Measurements from ENCODE around the gene DCHS2.
A peak's percentile ranks its signal among the peaks of the same experiment; 100 is the strongest.

Gene DCHS2

GRCh38 chr4:154414796-154415195 is 76.8 kb downstream of the DCHS2 start:
- no peaks in the 10 kb centered on the region for H3K27me3 ChIP-seq
- DNase-seq = no peak
- H3K27ac ChIP-seq = no peak overlapping the region
- H3K36me3 ChIP-seq = no peaks in the 10 kb centered on the region
- H3K9me3 ChIP-seq = no peaks in the 10 kb centered on the region
- H3K4me3 ChIP-seq = no peak overlapping the region
- H3K4me1 ChIP-seq = peaks cover 0 to 7% (median 4%) of the 10 kb centered on the region in 4 donors
- intact Hi-C loops (cut with DNase I; ENCODE audit: low total_unique reads) = no loop called here
- TF ChIP-seq, protein P1, sequence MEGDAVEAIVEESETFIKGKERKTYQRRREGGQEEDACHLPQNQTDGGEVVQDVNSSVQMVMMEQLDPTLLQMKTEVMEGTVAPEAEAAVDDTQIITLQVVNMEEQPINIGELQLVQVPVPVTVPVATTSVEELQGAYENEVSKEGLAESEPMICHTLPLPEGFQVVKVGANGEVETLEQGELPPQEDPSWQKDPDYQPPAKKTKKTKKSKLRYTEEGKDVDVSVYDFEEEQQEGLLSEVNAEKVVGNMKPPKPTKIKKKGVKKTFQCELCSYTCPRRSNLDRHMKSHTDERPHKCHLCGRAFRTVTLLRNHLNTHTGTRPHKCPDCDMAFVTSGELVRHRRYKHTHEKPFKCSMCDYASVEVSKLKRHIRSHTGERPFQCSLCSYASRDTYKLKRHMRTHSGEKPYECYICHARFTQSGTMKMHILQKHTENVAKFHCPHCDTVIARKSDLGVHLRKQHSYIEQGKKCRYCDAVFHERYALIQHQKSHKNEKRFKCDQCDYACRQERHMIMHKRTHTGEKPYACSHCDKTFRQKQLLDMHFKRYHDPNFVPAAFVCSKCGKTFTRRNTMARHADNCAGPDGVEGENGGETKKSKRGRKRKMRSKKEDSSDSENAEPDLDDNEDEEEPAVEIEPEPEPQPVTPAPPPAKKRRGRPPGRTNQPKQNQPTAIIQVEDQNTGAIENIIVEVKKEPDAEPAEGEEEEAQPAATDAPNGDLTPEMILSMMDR (IDR thresholded peaks at IDR 0.05) = no peak

GRCh38 chr4:154414371-154414770 is 77.2 kb downstream of the DCHS2 start:
- Histone ChIP-seq H3K27me3 (no peaks in the 10 kb centered on the region), H3K36me3 (no peaks in the 10 kb centered on the region), H3K4me1 (peaks cover 0 to 7% (median 4%) of the 10 kb centered on the region in 4 donors), H3K9me3 (no peaks in the 10 kb centered on the region), H3K27ac (no peak overlapping the region), H3K4me3 (no peak overlapping the region)
- TF ChIP-seq, protein P1 (IDR thresholded peaks at IDR 0.05) = no peak
- DNase-seq = no peak
- intact Hi-C loops (cut with DNase I; ENCODE audit: low total_unique reads) = no loop called here

DNA sequence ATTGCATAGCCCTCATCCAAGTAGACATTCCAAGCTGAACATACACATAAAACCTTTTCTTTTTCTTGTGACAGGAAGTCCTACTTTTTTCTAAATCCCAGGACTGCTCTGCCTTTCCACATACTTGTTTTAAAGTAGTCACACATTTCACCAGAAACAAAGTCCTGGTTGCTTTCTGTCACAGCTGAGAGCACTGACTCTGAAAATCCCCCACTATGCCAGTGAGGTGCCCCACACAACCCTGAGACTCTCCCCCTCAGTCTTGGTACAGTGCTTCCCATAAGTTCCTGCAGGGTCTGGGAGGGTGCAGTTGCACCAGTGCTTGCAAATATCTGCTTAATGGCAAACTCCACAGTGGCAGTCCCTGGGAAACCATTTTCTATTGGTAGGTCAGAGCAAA is 84.2 kb downstream of the DCHS2 start:
- intact Hi-C loops (cut with DNase I; ENCODE audit: low total_unique reads) = no loop called here
- Histone ChIP-seq H3K36me3 (no peaks in the 10 kb centered on the region), H3K9me3 (peaks cover 0 to 5% (median 0%) of the 10 kb centered on the region in 3 donors), H3K27me3 (no peaks in the 10 kb centered on the region), H3K4me3 (no peak overlapping the region), H3K27ac (no peak overlapping the region), H3K4me1 (no peaks in the 10 kb centered on the region)
- TF ChIP-seq, protein P1 (IDR thresholded peaks at IDR 0.05) = no peak
- DNase-seq = no peak

DNA sequence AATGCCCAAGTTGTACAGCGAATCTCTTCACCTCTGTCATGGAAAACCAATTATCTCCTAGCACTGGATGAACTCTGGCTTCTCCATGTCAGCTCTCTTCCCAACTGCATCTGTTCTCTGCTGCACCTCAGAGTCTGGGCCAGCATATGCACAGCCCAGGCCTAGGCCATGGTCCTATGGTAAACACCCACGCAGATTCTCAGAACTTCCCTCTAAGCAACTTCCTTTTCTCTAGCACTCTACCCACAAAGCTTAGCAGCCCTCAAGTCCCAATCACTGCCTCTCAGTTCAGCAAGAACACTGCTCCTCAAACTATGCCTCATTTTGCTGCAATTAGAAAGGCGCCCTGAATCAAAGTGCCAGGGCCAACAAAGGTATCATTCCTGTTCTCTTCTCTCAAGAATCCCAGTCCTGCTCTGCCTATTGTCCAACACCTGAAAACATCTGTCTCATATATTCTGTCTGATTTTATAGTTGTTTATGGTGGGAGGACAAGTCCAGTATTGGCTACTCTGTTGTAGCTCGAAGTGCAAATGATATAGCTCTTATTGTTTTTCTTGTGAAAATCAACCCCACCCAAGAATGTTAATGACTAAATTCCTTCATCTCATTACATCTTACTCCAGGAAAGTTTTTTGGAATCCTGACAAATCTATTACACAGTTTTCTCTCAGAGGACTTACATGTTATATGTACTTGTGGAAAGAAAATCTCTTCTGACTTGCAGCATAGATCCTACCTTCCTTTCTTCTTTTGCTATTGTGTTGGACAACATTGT is 85.4 kb downstream of the DCHS2 start:
- H3K27me3 ChIP-seq = no peaks in the 10 kb centered on the region
- intact Hi-C loops (cut with DNase I; ENCODE audit: low total_unique reads) = no loop called here
- TF ChIP-seq, protein P1 (IDR thresholded peaks at IDR 0.05) = no peak
- no peaks in the 10 kb centered on the region for H3K36me3 ChIP-seq
- H3K4me3 ChIP-seq = no peak overlapping the region
- no peaks in the 10 kb centered on the region for H3K4me1 ChIP-seq
- peaks cover 0 to 5% (median 0%) of the 10 kb centered on the region in 3 donors for H3K9me3 ChIP-seq
- no peak for DNase-seq
- H3K27ac ChIP-seq = no peak overlapping the region

- no peak for DNase-seq
- H3K27me3 ChIP-seq = no peaks in the 10 kb centered on the region
- peaks cover 0 to 5% (median 0%) of the 10 kb centered on the region in 3 donors for H3K9me3 ChIP-seq
- H3K27ac ChIP-seq = no peak overlapping the region
- intact Hi-C loops (cut with DNase I; ENCODE audit: low total_unique reads) = no loop called here
- H3K4me3 ChIP-seq = peak overlapping the region in 1 of 2 donors; percentile 26
- TF ChIP-seq, protein P1 (IDR thresholded peaks at IDR 0.05) = peak; percentile 21 to 29
- no peaks in the 10 kb centered on the region for H3K4me1 ChIP-seq
- H3K36me3 ChIP-seq = no peaks in the 10 kb centered on the region
Measured at GRCh38 chr4:154399259-154399974, 92.2 kb downstream of the DCHS2 start.
